Natural killer cell (primary cell): ENCODE results near the gene HRG. TPM values are rescaled to one million over a fixed set of nuclear protein-coding genes. Genes with fewer than 3 reads are reported as not detected.

Experiments
- ATAC-seq, 3 donors: fragments of 150-1000 bp in 2 of 3; fragments of 200-7000 bp in 1 of 3; cut with Tn5 transposase; 1 replicate in 1 of 3; 2 replicates in 2 of 3; pipeline ENCODE4 v1.10.0; 2021; ENCODE audit warnings: mild to moderate bottlenecking in 2 of 3, moderate library complexity in 2 of 3
- DNase-seq, 2 donors: peaks; one replicate each; pipeline versions ENCODE4 v3.0.0 to v3.0.0-alpha.2; 2013 to 2021; ENCODE audit warnings: mixed read lengths in 1 of 2
- H3K27ac ChIP-seq: one replicate; pipeline ENCODE4 v1.5.1; 2013; ENCODE audit warnings: mild to moderate bottlenecking, low read length
- H3K27me3 ChIP-seq: one replicate; pipeline ENCODE4 v1.6.1; 2013; ENCODE audit warnings: low read length; ENCODE audit not compliant: control insufficient read depth, insufficient read depth
- H3K36me3 ChIP-seq: one replicate; pipeline ENCODE4 v1.6.1; 2013; ENCODE audit warnings: low read length; ENCODE audit not compliant: control insufficient read depth, insufficient read depth
- H3K4me1 ChIP-seq: one replicate; pipeline ENCODE4 v1.6.1; 2013; ENCODE audit warnings: low read length; ENCODE audit not compliant: control insufficient read depth, insufficient read depth
- H3K4me3 ChIP-seq: one replicate; pipeline ENCODE4 v1.5.1; 2013; ENCODE audit warnings: low read length
- H3K9me3 ChIP-seq: one replicate; pipeline ENCODE4 v1.6.1; 2013; ENCODE audit warnings: low read length; ENCODE audit not compliant: control insufficient read depth, insufficient read depth
- H3K27ac Mint-ChIP-seq, 2 donors: one replicate each; pipeline ENCODE4 v1.8.0; 2022; ENCODE audit warnings: mild to moderate bottlenecking in 2 of 2, mixed read lengths in 2 of 2, moderate library complexity in 1 of 2
- H3K27me3 Mint-ChIP-seq, 2 donors: one replicate each; pipeline ENCODE4 v1.8.0; 2022; ENCODE audit warnings: low read depth in 2 of 2, mixed read lengths in 2 of 2
- H3K36me3 Mint-ChIP-seq: one replicate; pipeline ENCODE4 v1.8.0; 2022; ENCODE audit warnings: mixed read lengths
- H3K4me1 Mint-ChIP-seq, 2 donors: one replicate each; pipeline ENCODE4 v1.8.0; 2022; ENCODE audit warnings: mixed read lengths in 2 of 2
- H3K4me3 Mint-ChIP-seq: one replicate; pipeline ENCODE4 v1.8.0; 2022; ENCODE audit warnings: mild to moderate bottlenecking, moderate library complexity, mixed read lengths
- H3K9me3 Mint-ChIP-seq, 2 donors: one replicate each; pipeline ENCODE4 v1.8.0; 2022; ENCODE audit warnings: mixed read lengths in 2 of 2
- CTCF ChIP-seq: fragments of 200-600 bp; IDR thresholded peaks from one replicate; pipeline ENCODE4 v1.8.0; 2022; ENCODE audit warnings: antibody characterized with exemption
- WGBS: methylation state at CpG from one replicate; pipeline ENCODE4 v1.1.7; 2013; ENCODE audit warnings: missing lambda C conversion rate; ENCODE audit not compliant: insufficient coverage; 5-methylcytosine and 5-hydroxymethylcytosine counted together
- intact Hi-C: fragments of 100-400 bp; cut with micrococcal nuclease; formaldehyde crosslinking; loops from one replicate; pipeline ENCODE4 v1.14.2; 2022
- total RNA-seq, 4 donors: library from RNA; stranded (reverse); fragments of 120-200 nt in 1 of 4; gene quantifications; one replicate each; pipeline versions ENCODE4 v1.2.3 to v1.2.4, GENCODE V29; 2013 to 2022

HRG gene
- total RNA-seq, 3 donors from 2014 or later (not counting 1 experiment from before 2014, with no cell fraction given): not detected

- Histone ChIP-seq H3K27ac (no peak overlapping the region), H3K4me3 (no peak overlapping the region), H3K27me3 (peaks cover 2% of the 10 kb centered on the region), H3K36me3 (no peaks in the 10 kb centered on the region), H3K9me3 (no peaks in the 10 kb centered on the region), H3K4me1 (no peaks in the 10 kb centered on the region)
- H3K9me3 Mint-ChIP-seq: no peaks in the 10 kb centered on the region
- DNase-seq (no peak), ATAC-seq (no peak)
- intact Hi-C loops: no loop called here
- H3K36me3 Mint-ChIP-seq: no peaks in the 10 kb centered on the region
- H3K27ac Mint-ChIP-seq: no peak overlapping the region
- no peak overlapping the region for H3K4me3 Mint-ChIP-seq
- H3K4me1 Mint-ChIP-seq: no peaks in the 10 kb centered on the region
- WGBS: 75% methylated on average over 4 of the region's 4 CpGs
- peaks cover 16 to 18% of the 10 kb centered on the region in 2 donors for H3K27me3 Mint-ChIP-seq
- no peak for TF ChIP-seq CTCF
These were observed 40.2 kb upstream of the HRG start for GRCh38 chr3:186625600-186626042.

- intact Hi-C loops: no loop called here
- Histone ChIP-seq H3K9me3 (no peaks in the 10 kb centered on the region), H3K4me3 (no peak overlapping the region), H3K36me3 (no peaks in the 10 kb centered on the region), H3K4me1 (no peaks in the 10 kb centered on the region), H3K27ac (no peak overlapping the region), H3K27me3 (peaks cover 2% of the 10 kb centered on the region)
- Mint-ChIP-seq H3K4me1 (no peaks in the 10 kb centered on the region), H3K36me3 (no peaks in the 10 kb centered on the region), H3K4me3 (no peak overlapping the region), H3K9me3 (no peaks in the 10 kb centered on the region), H3K27me3 (peaks cover 21 to 24% of the 10 kb centered on the region in 2 donors), H3K27ac (no peak overlapping the region)
- ATAC-seq: no peak
- no peak for TF ChIP-seq CTCF
- no peak for DNase-seq
- 74% methylated on average over 7 of the region's 7 CpGs for WGBS
These were observed 39.5 kb upstream of the HRG start for GRCh38 chr3:186626254-186626847.

GRCh38 chr3:186627852-186628414 is 37.9 kb upstream of the HRG start:
- Mint-ChIP-seq H3K27me3 (peaks cover 13 to 16% of the 10 kb centered on the region in 2 donors), H3K36me3 (no peaks in the 10 kb centered on the region), H3K9me3 (no peaks in the 10 kb centered on the region), H3K27ac (no peak overlapping the region), H3K4me3 (no peak overlapping the region), H3K4me1 (no peaks in the 10 kb centered on the region)
- intact Hi-C loops: no loop called here
- no peaks in the 10 kb centered on the region for H3K36me3 ChIP-seq
- H3K4me1 ChIP-seq: no peaks in the 10 kb centered on the region
- no peak for TF ChIP-seq CTCF
- ATAC-seq (no peak), DNase-seq (no peak)
- 93% methylated on average over 5 of the region's 7 CpGs for WGBS
- H3K27me3 ChIP-seq: peaks cover 2% of the 10 kb centered on the region
- no peak overlapping the region for H3K4me3 ChIP-seq
- no peak overlapping the region for H3K27ac ChIP-seq
- H3K9me3 ChIP-seq: no peaks in the 10 kb centered on the region

- H3K27ac ChIP-seq: no peak overlapping the region
- intact Hi-C loops: no loop called here
- ATAC-seq: no peak
- no peak for TF ChIP-seq CTCF
- no peaks in the 10 kb centered on the region for H3K4me1 ChIP-seq
- 100% methylated on average over 3 of the region's 7 CpGs for WGBS
- Mint-ChIP-seq H3K36me3 (no peaks in the 10 kb centered on the region), H3K4me3 (no peak overlapping the region), H3K4me1 (no peaks in the 10 kb centered on the region), H3K27me3 (peaks cover 11 to 12% of the 10 kb centered on the region in 2 donors), H3K9me3 (no peaks in the 10 kb centered on the region), H3K27ac (no peak overlapping the region)
- no peaks in the 10 kb centered on the region for H3K9me3 ChIP-seq
- no peak overlapping the region for H3K4me3 ChIP-seq
- no peaks in the 10 kb centered on the region for H3K36me3 ChIP-seq
- no peak for DNase-seq
- H3K27me3 ChIP-seq: no peaks in the 10 kb centered on the region
These were observed 37.1 kb upstream of the HRG start for GRCh38 chr3:186628756-186629155.
